ENCODE data around the gene LRIG1. TPM values are rescaled to one million over a fixed set of nuclear protein-coding genes. Genes with fewer than 3 reads are reported as not detected.

The LRIG1 gene
- total and polyA plus RNA-seq, 10 of the 15 experiments (the other 5 are each of a cell fraction or from before 2014, with no cell fraction given) = 0.84 to 16.4 (median 8.1) TPM

- no peak for TF ChIP-seq ZBTB40 (IDR thresholded peaks at IDR 0.05; ENCODE audit: borderline replicate concordance)
- TF ChIP-seq NKRF (conservative IDR thresholded peaks at IDR 0.05) = 0 out of 2 replicates have a peak, but pooled peaks have one; percentile 31
- 0 out of 2 replicates have a peak, but pooled peaks have one; percentile 31 for TF ChIP-seq ZSCAN29 (IDR thresholded peaks at IDR 0.05)
- peak; percentile 79; the same call in 1 of the 2 replicates for TF ChIP-seq YY1 (IDR thresholded peaks at IDR 0.05; ENCODE audit: low read depth, low read length)
- no peak for TF ChIP-seq SIX5 (IDR thresholded peaks at IDR 0.05; ENCODE audit: low read depth, low read length, severe bottlenecking)
- no peak for TF ChIP-seq RAD21 (IDR thresholded peaks at IDR 0.05; ENCODE audit: insufficient read depth, low read depth, low read length)
- peak; percentile 33; the same call in 1 of the 2 replicates for TF ChIP-seq NR2F1 (conservative IDR thresholded peaks at IDR 0.05)
- no peak for TF ChIP-seq REST (IDR thresholded peaks at IDR 0.05; ENCODE audit: low read depth, low read length)
- TF ChIP-seq YBX1 (IDR thresholded peaks at IDR 0.05) = no peak
- TF ChIP-seq SMAD5 (IDR thresholded peaks at IDR 0.05; ENCODE audit: low read depth) = no peak
- no peak for TF ChIP-seq PBX3 (IDR thresholded peaks at IDR 0.05; ENCODE audit: insufficient replicate concordance, low read depth, low read length)
Observed at GRCh38 chr3:66499881-66500575, 794 bp downstream of the LRIG1 start (continued).
